SW480 (cell line): ENCODE results near the gene CCDC138.

ENCODE experiments used
- DNase-seq: peaks from one replicate; pipeline ENCODE4 v3.0.0-alpha.2; 2016; ENCODE audit warnings: low spot score

CCDC138 gene

GRCh38 chr2:108829578-108830310, 43.2 kb downstream of the CCDC138 start:
- no peak for DNase-seq

GRCh38 chr2:108833219-108833618, 46.6 kb downstream of the CCDC138 start:
- DNase-seq = no peak

- no peak for DNase-seq
Measured at GRCh38 chr2:108834620-108835019, 48.0 kb downstream of the CCDC138 start.

GRCh38 chr2:108835040-108835439, 48.5 kb downstream of the CCDC138 start:
- DNase-seq = no peak

- DNase-seq = no peak
Measured at GRCh38 chr2:108837198-108837597, 50.6 kb downstream of the CCDC138 start.

GRCh38 chr2:108841506-108841905, 54.9 kb downstream of the CCDC138 start:
- no peak for DNase-seq

GRCh38 chr2:108845923-108846322, 59.4 kb downstream of the CCDC138 start:
- DNase-seq = no peak

- DNase-seq = no peak
Measured at GRCh38 chr2:108847000-108847399, 60.4 kb downstream of the CCDC138 start.

- DNase-seq = no peak
Measured at GRCh38 chr2:108852375-108852774, 65.8 kb downstream of the CCDC138 start.

- DNase-seq = no peak
Measured at GRCh38 chr2:108853421-108853820, 66.8 kb downstream of the CCDC138 start.

GRCh38 chr2:108854484-108854883, 67.9 kb downstream of the CCDC138 start:
- no peak for DNase-seq

GRCh38 chr2:108855194-108855593, 68.6 kb downstream of the CCDC138 start:
- peak; percentile 77 for DNase-seq

- DNase-seq = no peak
Measured at GRCh38 chr2:108858894-108859293, 72.3 kb downstream of the CCDC138 start.

GRCh38 chr2:108866041-108866440, 79.5 kb downstream of the CCDC138 start:
- DNase-seq = no peak

- DNase-seq = no peak
Measured at GRCh38 chr2:108868911-108869310, 82.3 kb downstream of the CCDC138 start.

GRCh38 chr2:108869542-108869941, 83.0 kb downstream of the CCDC138 start:
- no peak for DNase-seq

GRCh38 chr2:108870069-108870644, 83.6 kb downstream of the CCDC138 start:
- no peak for DNase-seq

GRCh38 chr2:108877506-108877905, 90.9 kb downstream of the CCDC138 start:
- DNase-seq = no peak

GRCh38 chr2:108878276-108878675, 91.7 kb downstream of the CCDC138 start:
- no peak for DNase-seq

GRCh38 chr2:108884619-108885018, 98.0 kb downstream of the CCDC138 start:
- DNase-seq = peak; percentile 29

- no peak for DNase-seq
Measured at GRCh38 chr2:108889907-108890306, 103.3 kb downstream of the CCDC138 start.

GRCh38 chr2:108893277-108893676, 106.7 kb downstream of the CCDC138 start:
- no peak for DNase-seq

- no peak for DNase-seq
Measured at GRCh38 chr2:108894766-108895165, 108.2 kb downstream of the CCDC138 start.

- DNase-seq = no peak
Measured at GRCh38 chr2:108895188-108895587, 108.6 kb downstream of the CCDC138 start.
